ENCODE results near the gene RALGDS.

Gene RALGDS

GRCh38 chr9:133151601-133152525 lies 30.8 kb upstream of the RALGDS start:
- TF ChIP-seq ZNF70 (CRISPR knock-in tag; IDR thresholded peaks at IDR 0.05), result no peak
- no peak for TF ChIP-seq CSDC2 (CRISPR knock-in tag; IDR thresholded peaks at IDR 0.05)
- TF ChIP-seq PPARA (CRISPR knock-in tag; IDR thresholded peaks at IDR 0.05; ENCODE audit: borderline replicate concordance), result no peak
- TF ChIP-seq GLIS3 (CRISPR knock-in tag; IDR thresholded peaks at IDR 0.05), result no peak
- TF ChIP-seq CREB5 (CRISPR knock-in tag; IDR thresholded peaks at IDR 0.05; ENCODE audit: low read depth), result no peak
- no peak for TF ChIP-seq CSRNP3 (CRISPR knock-in tag; IDR thresholded peaks at IDR 0.05)
- TF ChIP-seq RARB (CRISPR knock-in tag; IDR thresholded peaks at IDR 0.05), result no peak
- TF ChIP-seq SNAI2 (CRISPR knock-in tag; IDR thresholded peaks at IDR 0.05), result no peak
- no peak for TF ChIP-seq ZNF565 (CRISPR knock-in tag; conservative IDR thresholded peaks at IDR 0.05; ENCODE audit: low read depth)
- no peak for TF ChIP-seq ZFP3 (CRISPR knock-in tag; IDR thresholded peaks at IDR 0.05)
- TF ChIP-seq ARNTL (CRISPR knock-in tag; IDR thresholded peaks at IDR 0.05; ENCODE audit: borderline replicate concordance, low read depth), result no peak
- no peak for TF ChIP-seq TCF4 (CRISPR knock-in tag; IDR thresholded peaks at IDR 0.05; ENCODE audit: borderline replicate concordance)
- no peak for TF ChIP-seq ESRRG (CRISPR knock-in tag; IDR thresholded peaks at IDR 0.05)
- no peak for TF ChIP-seq TSHZ2 (CRISPR knock-in tag; IDR thresholded peaks at IDR 0.05)
- no peak for TF ChIP-seq OSR1 (CRISPR knock-in tag; IDR thresholded peaks at IDR 0.05)
- TF ChIP-seq ZFP30 (CRISPR knock-in tag; IDR thresholded peaks at IDR 0.05), result no peak
- TF ChIP-seq TOX (CRISPR knock-in tag; IDR thresholded peaks at IDR 0.05; ENCODE audit: borderline replicate concordance), result no peak
- TF ChIP-seq ISL1 (CRISPR knock-in tag; IDR thresholded peaks at IDR 0.05), result no peak
- no peak for TF ChIP-seq BACH2 (CRISPR knock-in tag; IDR thresholded peaks at IDR 0.05; ENCODE audit: borderline replicate concordance)
- no peak for TF ChIP-seq ZC3H10 (CRISPR knock-in tag; IDR thresholded peaks at IDR 0.05)
- ATAC-seq, result no peak

GRCh38 chr9:133151041-133151440 lies 30.0 kb upstream of the RALGDS start:
- TF ChIP-seq BACH2 (CRISPR knock-in tag; IDR thresholded peaks at IDR 0.05; ENCODE audit: borderline replicate concordance) (no peak), SNAI2 (CRISPR knock-in tag; IDR thresholded peaks at IDR 0.05) (no peak), GLIS3 (CRISPR knock-in tag; IDR thresholded peaks at IDR 0.05) (no peak), TCF4 (CRISPR knock-in tag; IDR thresholded peaks at IDR 0.05; ENCODE audit: borderline replicate concordance) (no peak), CREB5 (CRISPR knock-in tag; IDR thresholded peaks at IDR 0.05; ENCODE audit: low read depth) (no peak), ARNTL (CRISPR knock-in tag; IDR thresholded peaks at IDR 0.05; ENCODE audit: borderline replicate concordance, low read depth) (no peak), TSHZ2 (CRISPR knock-in tag; IDR thresholded peaks at IDR 0.05) (no peak), TOX (CRISPR knock-in tag; IDR thresholded peaks at IDR 0.05; ENCODE audit: borderline replicate concordance) (no peak), ZNF565 (CRISPR knock-in tag; conservative IDR thresholded peaks at IDR 0.05; ENCODE audit: low read depth) (no peak), ZNF8 (CRISPR knock-in tag; IDR thresholded peaks at IDR 0.05) (no peak)
- no peak for ATAC-seq
